HEK293 (cell line): ENCODE data around the gene ARID3B.

Experiments used
- EGR2 ChIP-seq: fragments of 450-650 bp; formaldehyde crosslinking; IDR thresholded peaks from 2 replicates; pipeline ENCODE4 v1.5.1; 2016; ENCODE audit warnings: low read depth, missing biosample characterization, missing genetic modification characterization
- GLI2 ChIP-seq: fragments of 450-650 bp; formaldehyde crosslinking; IDR thresholded peaks from 2 replicates; pipeline ENCODE4; 2017; ENCODE audit warnings: missing biosample characterization, missing genetic modification characterization, low read depth, borderline replicate concordance
- REPIN1 ChIP-seq: fragments of 450-650 bp; formaldehyde crosslinking; IDR thresholded peaks from 2 replicates; pipeline ENCODE4 v1.5.1; 2017; ENCODE audit warnings: missing biosample characterization, missing genetic modification characterization, low read depth
- SETDB1 ChIP-seq: IDR thresholded peaks from one replicate; pipeline ENCODE4 v1.6.1; 2017; ENCODE audit warnings: mild to moderate bottlenecking, low read length, moderate library complexity, mixed read lengths; ENCODE audit not compliant: insufficient read length
- ZBTB20 ChIP-seq: fragments of 450-650 bp; formaldehyde crosslinking; IDR thresholded peaks from 2 replicates; pipeline ENCODE4 v1.5.1; 2016; ENCODE audit warnings: missing biosample characterization, missing genetic modification characterization
- ZBTB21 ChIP-seq: fragments of 450-650 bp; formaldehyde crosslinking; IDR thresholded peaks from 2 replicates; pipeline ENCODE4 v1.5.1; 2017; ENCODE audit warnings: missing biosample characterization, missing genetic modification characterization
- ZBTB48 ChIP-seq: fragments of 450-650 bp; formaldehyde crosslinking; IDR thresholded peaks from 2 replicates; pipeline ENCODE4 v1.5.1; 2016; ENCODE audit warnings: missing biosample characterization, missing genetic modification characterization
- ZEB2 ChIP-seq: fragments of 450-650 bp; formaldehyde crosslinking; IDR thresholded peaks from 2 replicates; pipeline ENCODE4 v1.5.1; 2016; ENCODE audit warnings: missing biosample characterization, missing genetic modification characterization
- ZFHX2 ChIP-seq: fragments of 450-650 bp; formaldehyde crosslinking; conservative IDR thresholded peaks from 2 replicates; pipeline ENCODE4 v1.5.1; 2016; ENCODE audit warnings: missing biosample characterization, missing genetic modification characterization
- ZIC2 ChIP-seq: fragments of 450-650 bp; formaldehyde crosslinking; IDR thresholded peaks from 2 replicates; pipeline ENCODE4 v1.5.1; 2016; ENCODE audit warnings: missing biosample characterization, missing genetic modification characterization
- ZNF121 ChIP-seq: fragments of 450-650 bp; formaldehyde crosslinking; IDR thresholded peaks from 2 replicates; pipeline ENCODE4 v1.5.1; 2016; ENCODE audit warnings: missing biosample characterization, missing genetic modification characterization
- ZNF16 ChIP-seq: fragments of 450-650 bp; formaldehyde crosslinking; IDR thresholded peaks from 2 replicates; pipeline ENCODE4 v1.5.1; 2016; ENCODE audit warnings: low read depth, missing biosample characterization, missing genetic modification characterization
- ZNF169 ChIP-seq: fragments of 450-650 bp; formaldehyde crosslinking; IDR thresholded peaks from 2 replicates; pipeline ENCODE4 v1.5.1; 2016; ENCODE audit warnings: missing biosample characterization, missing genetic modification characterization
- ZNF184 ChIP-seq: fragments of 450-650 bp; IDR thresholded peaks from 2 replicates; pipeline ENCODE4 v1.5.1; 2018; ENCODE audit warnings: missing biosample characterization, mild to moderate bottlenecking, missing genetic modification characterization
- ZNF202 ChIP-seq: fragments of 450-650 bp; formaldehyde crosslinking; IDR thresholded peaks from 2 replicates; pipeline ENCODE4 v1.5.1; 2016; ENCODE audit warnings: missing biosample characterization, missing genetic modification characterization, borderline replicate concordance
- ZNF211 ChIP-seq: fragments of 450-650 bp; formaldehyde crosslinking; IDR thresholded peaks from 2 replicates; pipeline ENCODE4 v1.5.1; 2016; ENCODE audit warnings: low read depth, missing biosample characterization, missing genetic modification characterization
- ZNF223 ChIP-seq: fragments of 450-650 bp; formaldehyde crosslinking; IDR thresholded peaks from 2 replicates; pipeline ENCODE4 v1.5.1; 2016; ENCODE audit warnings: missing biosample characterization, missing genetic modification characterization
- ZNF24 ChIP-seq: fragments of 450-650 bp; formaldehyde crosslinking; IDR thresholded peaks from 2 replicates; pipeline ENCODE4 v1.5.1; 2016; ENCODE audit warnings: missing biosample characterization, missing genetic modification characterization
- ZNF341 ChIP-seq: fragments of 450-650 bp; formaldehyde crosslinking; IDR thresholded peaks from 2 replicates; pipeline ENCODE4; 2016; ENCODE audit warnings: low read depth, missing biosample characterization, missing genetic modification characterization
- ZNF404 ChIP-seq: fragments of 450-650 bp; formaldehyde crosslinking; IDR thresholded peaks from 2 replicates; pipeline ENCODE4 v1.5.1; 2017; ENCODE audit warnings: missing biosample characterization, missing genetic modification characterization
- ZNF433 ChIP-seq: fragments of 450-650 bp; formaldehyde crosslinking; IDR thresholded peaks from 2 replicates; pipeline ENCODE4 v1.5.1; 2016; ENCODE audit warnings: missing biosample characterization, missing genetic modification characterization, low read depth
- ZNF48 ChIP-seq: fragments of 450-650 bp; formaldehyde crosslinking; IDR thresholded peaks from 2 replicates; pipeline ENCODE4 v1.5.1; 2016; ENCODE audit warnings: missing biosample characterization, missing genetic modification characterization
- ZNF600 ChIP-seq: fragments of 450-650 bp; formaldehyde crosslinking; IDR thresholded peaks from 2 replicates; pipeline ENCODE4 v1.5.1; 2016; ENCODE audit warnings: missing biosample characterization, missing genetic modification characterization
- ZNF768 ChIP-seq: fragments of 450-650 bp; formaldehyde crosslinking; IDR thresholded peaks from 2 replicates; pipeline ENCODE4 v1.5.1; 2018; ENCODE audit warnings: missing biosample characterization, mild to moderate bottlenecking, missing genetic modification characterization
- TF ChIP-seq, protein P1 (sequence below): fragments of 450-650 bp; formaldehyde crosslinking; IDR thresholded peaks from 2 replicates; pipeline ENCODE4; 2016; ENCODE audit warnings: missing biosample characterization, missing genetic modification characterization
- TF ChIP-seq, protein P2 (sequence below): fragments of 450-650 bp; formaldehyde crosslinking; IDR thresholded peaks from 2 replicates; pipeline ENCODE4 v1.5.1; 2016; ENCODE audit warnings: missing biosample characterization, missing genetic modification characterization
- TF ChIP-seq, protein P3 (sequence below): fragments of 450-650 bp; formaldehyde crosslinking; IDR thresholded peaks from 2 replicates; pipeline ENCODE4 v1.5.1; 2016; ENCODE audit warnings: missing biosample characterization, missing genetic modification characterization
- TF ChIP-seq, protein P4 (sequence below): fragments of 450-650 bp; formaldehyde crosslinking; IDR thresholded peaks from 2 replicates; pipeline ENCODE4 v1.5.1; 2016; ENCODE audit warnings: missing biosample characterization, missing genetic modification characterization
- TF ChIP-seq, protein P5 (sequence below): fragments of 450-650 bp; formaldehyde crosslinking; IDR thresholded peaks from 2 replicates; pipeline ENCODE4 v1.5.1; 2016; ENCODE audit warnings: missing biosample characterization, missing genetic modification characterization
- TF ChIP-seq, protein P6 (sequence below): fragments of 450-650 bp; formaldehyde crosslinking; IDR thresholded peaks from 2 replicates; pipeline ENCODE4 v1.5.1; 2016; ENCODE audit warnings: missing biosample characterization, missing genetic modification characterization
- TF ChIP-seq, protein P7 (sequence below): fragments of 450-650 bp; formaldehyde crosslinking; IDR thresholded peaks from 2 replicates; pipeline ENCODE4 v1.5.1; 2017; ENCODE audit warnings: missing biosample characterization, missing genetic modification characterization

The ARID3B gene

DNA sequence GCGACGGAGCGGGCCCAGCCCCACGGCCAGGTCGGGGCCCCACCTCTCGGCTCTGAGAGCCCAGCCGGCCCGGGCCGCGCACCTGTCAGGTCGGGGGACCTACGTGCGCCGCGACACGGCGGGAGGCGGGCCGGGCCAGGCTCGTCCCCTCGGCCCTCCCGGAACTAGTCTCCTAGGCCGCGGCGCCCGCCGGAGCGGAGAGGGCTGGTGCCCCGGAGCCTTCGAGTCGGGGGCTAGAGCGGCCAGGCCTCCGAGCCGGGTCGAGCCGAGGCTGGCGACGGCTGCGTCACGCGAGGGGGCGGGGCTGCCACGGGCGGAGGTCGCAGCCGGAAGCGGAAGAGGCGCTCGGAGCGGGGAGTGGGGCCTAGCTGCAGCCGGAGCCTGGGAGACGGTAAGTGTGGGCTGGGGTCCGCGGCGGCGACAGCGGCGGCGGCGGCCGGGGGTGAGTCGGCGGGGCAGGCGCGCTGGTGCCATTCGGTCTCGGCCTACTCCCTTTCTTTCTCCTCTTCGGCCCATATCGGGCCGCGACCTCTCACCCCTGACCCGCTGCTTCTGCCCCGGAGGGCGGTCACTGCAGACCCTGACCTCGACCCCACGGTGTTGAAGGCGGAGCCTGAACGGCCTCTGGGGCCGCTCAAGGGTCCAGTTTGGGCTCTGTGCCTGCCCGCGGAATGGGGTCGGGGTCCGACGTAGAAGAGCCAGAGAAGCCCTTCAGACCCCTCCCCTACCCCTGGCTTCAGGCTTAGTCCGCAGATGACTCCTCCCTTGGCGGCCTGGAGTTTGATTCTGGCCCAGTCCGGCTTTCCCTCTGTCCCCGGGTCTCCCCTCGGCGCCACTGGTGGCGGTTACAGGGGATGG is 74.7 kb downstream of the ARID3B start, which contains the start of gene CLK3 (continued):
- TF ChIP-seq, protein P1, sequence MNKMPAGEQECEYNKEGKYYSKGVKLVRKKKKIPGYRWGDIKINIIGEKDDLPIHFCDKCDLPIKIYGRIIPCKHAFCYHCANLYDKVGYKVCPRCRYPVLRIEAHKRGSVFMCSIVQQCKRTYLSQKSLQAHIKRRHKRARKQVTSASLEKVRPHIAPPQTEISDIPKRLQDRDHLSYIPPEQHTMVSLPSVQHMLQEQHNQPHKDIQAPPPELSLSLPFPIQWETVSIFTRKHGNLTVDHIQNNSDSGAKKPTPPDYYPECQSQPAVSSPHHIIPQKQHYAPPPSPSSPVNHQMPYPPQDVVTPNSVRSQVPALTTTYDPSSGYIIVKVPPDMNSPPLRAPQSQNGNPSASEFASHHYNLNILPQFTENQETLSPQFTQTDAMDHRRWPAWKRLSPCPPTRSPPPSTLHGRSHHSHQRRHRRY (tag by site-specific recombination) = no peak
- TF ChIP-seq ZBTB20 (tag by site-specific recombination) = peak; percentile 83
- peak; percentile 30; the same call in 1 of the 2 replicates for TF ChIP-seq ZNF223
- TF ChIP-seq, protein P2, sequence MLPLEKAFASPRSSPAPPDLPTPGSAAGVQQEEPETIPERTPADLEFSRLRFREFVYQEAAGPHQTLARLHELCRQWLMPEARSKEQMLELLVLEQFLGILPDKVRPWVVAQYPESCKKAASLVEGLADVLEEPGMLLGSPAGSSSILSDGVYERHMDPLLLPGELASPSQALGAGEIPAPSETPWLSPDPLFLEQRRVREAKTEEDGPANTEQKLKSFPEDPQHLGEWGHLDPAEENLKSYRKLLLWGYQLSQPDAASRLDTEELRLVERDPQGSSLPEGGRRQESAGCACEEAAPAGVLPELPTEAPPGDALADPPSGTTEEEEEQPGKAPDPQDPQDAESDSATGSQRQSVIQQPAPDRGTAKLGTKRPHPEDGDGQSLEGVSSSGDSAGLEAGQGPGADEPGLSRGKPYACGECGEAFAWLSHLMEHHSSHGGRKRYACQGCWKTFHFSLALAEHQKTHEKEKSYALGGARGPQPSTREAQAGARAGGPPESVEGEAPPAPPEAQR = peak; percentile 67; the same call in 1 of the 2 replicates
- TF ChIP-seq ZNF169 (tag by site-specific recombination) = no peak
- no peak for TF ChIP-seq ZNF211
- TF ChIP-seq, protein P3, sequence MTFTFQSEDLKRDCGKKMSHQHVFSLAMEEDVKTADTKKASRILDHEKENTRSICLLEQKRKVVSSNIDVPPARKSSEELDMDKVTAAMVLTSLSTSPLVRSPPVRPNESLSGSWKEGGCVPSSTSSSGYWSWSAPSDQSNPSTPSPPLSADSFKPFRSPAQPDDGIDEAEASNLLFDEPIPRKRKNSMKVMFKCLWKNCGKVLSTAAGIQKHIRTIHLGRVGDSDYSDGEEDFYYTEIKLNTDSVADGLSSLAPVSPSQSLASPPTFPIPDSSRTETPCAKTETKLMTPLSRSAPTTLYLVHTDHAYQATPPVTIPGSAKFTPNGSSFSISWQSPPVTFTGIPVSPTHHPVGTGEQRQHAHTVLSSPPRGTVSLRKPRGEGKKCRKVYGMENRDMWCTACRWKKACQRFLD (tag by site-specific recombination) = 0 out of 2 replicates have a peak, but pooled peaks have one; percentile 48
- TF ChIP-seq ZNF600 (tag by site-specific recombination) = no peak; the same call in 1 of the 2 replicates
- no peak for TF ChIP-seq ZNF24
- TF ChIP-seq ZNF184 (tag by site-specific recombination) = peak; percentile 77
- peak; percentile 76 for TF ChIP-seq ZFHX2 (tag by site-specific recombination)
- TF ChIP-seq ZBTB48 (tag by site-specific recombination) = peak; percentile 39; the same call in 1 of the 2 replicates
- TF ChIP-seq REPIN1 = no peak
- no peak for TF ChIP-seq ZNF404
- TF ChIP-seq, protein P4, sequence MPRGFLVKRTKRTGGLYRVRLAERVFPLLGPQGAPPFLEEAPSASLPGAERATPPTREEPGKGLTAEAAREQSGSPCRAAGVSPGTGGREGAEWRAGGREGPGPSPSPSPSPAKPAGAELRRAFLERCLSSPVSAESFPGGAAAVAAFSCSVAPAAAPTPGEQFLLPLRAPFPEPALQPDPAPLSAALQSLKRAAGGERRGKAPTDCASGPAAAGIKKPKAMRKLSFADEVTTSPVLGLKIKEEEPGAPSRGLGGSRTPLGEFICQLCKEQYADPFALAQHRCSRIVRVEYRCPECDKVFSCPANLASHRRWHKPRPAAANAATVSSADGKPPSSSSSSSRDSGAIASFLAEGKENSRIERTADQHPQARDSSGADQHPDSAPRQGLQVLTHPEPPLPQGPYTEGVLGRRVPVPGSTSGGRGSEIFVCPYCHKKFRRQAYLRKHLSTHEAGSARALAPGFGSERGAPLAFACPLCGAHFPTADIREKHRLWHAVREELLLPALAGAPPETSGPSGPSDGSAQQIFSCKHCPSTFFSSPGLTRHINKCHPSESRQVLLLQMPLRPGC (tag by site-specific recombination) = peak; percentile 15; the same call in 1 of the 2 replicates
- no peak for TF ChIP-seq ZEB2 (tag by site-specific recombination)
- TF ChIP-seq ZIC2 (tag by site-specific recombination) = no peak
- TF ChIP-seq ZNF768 (tag by site-specific recombination) = no peak
- TF ChIP-seq ZNF121 (tag by site-specific recombination) = no peak
- no peak for TF ChIP-seq GLI2 (tag by site-specific recombination)
- no peak for TF ChIP-seq ZNF16
- TF ChIP-seq ZNF433 (tag by site-specific recombination) = no peak
- TF ChIP-seq, protein P5, sequence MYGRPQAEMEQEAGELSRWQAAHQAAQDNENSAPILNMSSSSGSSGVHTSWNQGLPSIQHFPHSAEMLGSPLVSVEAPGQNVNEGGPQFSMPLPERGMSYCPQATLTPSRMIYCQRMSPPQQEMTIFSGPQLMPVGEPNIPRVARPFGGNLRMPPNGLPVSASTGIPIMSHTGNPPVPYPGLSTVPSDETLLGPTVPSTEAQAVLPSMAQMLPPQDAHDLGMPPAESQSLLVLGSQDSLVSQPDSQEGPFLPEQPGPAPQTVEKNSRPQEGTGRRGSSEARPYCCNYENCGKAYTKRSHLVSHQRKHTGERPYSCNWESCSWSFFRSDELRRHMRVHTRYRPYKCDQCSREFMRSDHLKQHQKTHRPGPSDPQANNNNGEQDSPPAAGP (tag by site-specific recombination) = no peak
- no peak for TF ChIP-seq ZNF202
- peak; percentile 75 for TF ChIP-seq ZNF341
- TF ChIP-seq, protein P6, sequence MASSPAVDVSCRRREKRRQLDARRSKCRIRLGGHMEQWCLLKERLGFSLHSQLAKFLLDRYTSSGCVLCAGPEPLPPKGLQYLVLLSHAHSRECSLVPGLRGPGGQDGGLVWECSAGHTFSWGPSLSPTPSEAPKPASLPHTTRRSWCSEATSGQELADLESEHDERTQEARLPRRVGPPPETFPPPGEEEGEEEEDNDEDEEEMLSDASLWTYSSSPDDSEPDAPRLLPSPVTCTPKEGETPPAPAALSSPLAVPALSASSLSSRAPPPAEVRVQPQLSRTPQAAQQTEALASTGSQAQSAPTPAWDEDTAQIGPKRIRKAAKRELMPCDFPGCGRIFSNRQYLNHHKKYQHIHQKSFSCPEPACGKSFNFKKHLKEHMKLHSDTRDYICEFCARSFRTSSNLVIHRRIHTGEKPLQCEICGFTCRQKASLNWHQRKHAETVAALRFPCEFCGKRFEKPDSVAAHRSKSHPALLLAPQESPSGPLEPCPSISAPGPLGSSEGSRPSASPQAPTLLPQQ (tag by site-specific recombination) = peak; percentile 92
- TF ChIP-seq EGR2 (tag by site-specific recombination) = peak; percentile 49
- TF ChIP-seq, protein P7, sequence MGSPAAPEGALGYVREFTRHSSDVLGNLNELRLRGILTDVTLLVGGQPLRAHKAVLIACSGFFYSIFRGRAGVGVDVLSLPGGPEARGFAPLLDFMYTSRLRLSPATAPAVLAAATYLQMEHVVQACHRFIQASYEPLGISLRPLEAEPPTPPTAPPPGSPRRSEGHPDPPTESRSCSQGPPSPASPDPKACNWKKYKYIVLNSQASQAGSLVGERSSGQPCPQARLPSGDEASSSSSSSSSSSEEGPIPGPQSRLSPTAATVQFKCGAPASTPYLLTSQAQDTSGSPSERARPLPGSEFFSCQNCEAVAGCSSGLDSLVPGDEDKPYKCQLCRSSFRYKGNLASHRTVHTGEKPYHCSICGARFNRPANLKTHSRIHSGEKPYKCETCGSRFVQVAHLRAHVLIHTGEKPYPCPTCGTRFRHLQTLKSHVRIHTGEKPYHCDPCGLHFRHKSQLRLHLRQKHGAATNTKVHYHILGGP (tag by site-specific recombination) = no peak
- no peak for TF ChIP-seq SETDB1
- TF ChIP-seq ZBTB21 (tag by site-specific recombination) = no peak
- TF ChIP-seq ZNF48 (tag by site-specific recombination) = no peak
